ENCODE results near the gene APBA2.

GRCh38 chr15:29095746-29096145 is 210.0 kb downstream of the APBA2 start:
- TF ChIP-seq CTCF (conservative IDR thresholded peaks at IDR 0.05) (no peak), ZFX (IDR thresholded peaks at IDR 0.05) (no peak)

All from C4-2B (cell line).